Muscle of arm (tissue), 12 donors: ENCODE results near the gene KCNMA1. TPM values are rescaled to one million over a fixed set of nuclear protein-coding genes. Genes with fewer than 3 reads are reported as not detected.
"Not testable (repeated sequence)": the region's sequence is repeated elsewhere in the genome, so short reads cannot be mapped to it uniquely, and the experiment has no call there.

Experiments
- DNase-seq: peaks from one replicate; pipeline ENCODE4 v3.0.0-alpha.2; 2013
- polyA plus RNA-seq, 12 donors: library from polyadenylated mRNA; unstranded; fragments of 120-200 nt; gene quantifications; one replicate each; pipeline ENCODE4 v1.2.1, GENCODE V29; 2013; ENCODE audit not compliant: insufficient read length in 12 of 12

The KCNMA1 gene
- polyA plus RNA-seq, 12 donors: 12.3 to 20.1 (median 16.4) TPM; not detected in 1

- DNase-seq: no peak
These were observed 238.4 kb downstream of the KCNMA1 start for GRCh38 chr10:77398986-77399755.

- no peak for DNase-seq
These were observed 239.1 kb downstream of the KCNMA1 start for GRCh38 chr10:77398558-77398957.

GRCh38 chr10:77397103-77397502 is 240.5 kb downstream of the KCNMA1 start:
- no peak for DNase-seq

GRCh38 chr10:77396290-77396689 is 241.3 kb downstream of the KCNMA1 start:
- DNase-seq: no peak

- DNase-seq: no peak
These were observed 243.6 kb downstream of the KCNMA1 start for GRCh38 chr10:77393821-77394501.

GRCh38 chr10:77393411-77393810 is 244.2 kb downstream of the KCNMA1 start:
- no peak for DNase-seq

- no peak for DNase-seq
These were observed 244.8 kb downstream of the KCNMA1 start for GRCh38 chr10:77392851-77393250.

GRCh38 chr10:77392236-77392721 is 245.3 kb downstream of the KCNMA1 start:
- DNase-seq: no peak

GRCh38 chr10:77391605-77392235 is 245.9 kb downstream of the KCNMA1 start:
- peak; percentile 86 for DNase-seq

- no peak for DNase-seq
These were observed 247.1 kb downstream of the KCNMA1 start for GRCh38 chr10:77390481-77390891.

- DNase-seq: no peak
These were observed 249.0 kb downstream of the KCNMA1 start for GRCh38 chr10:77388571-77389100.

GRCh38 chr10:77387701-77388100 is 249.9 kb downstream of the KCNMA1 start:
- DNase-seq: not testable (repeated sequence)

GRCh38 chr10:77387247-77387646 is 250.4 kb downstream of the KCNMA1 start:
- DNase-seq: no peak

GRCh38 chr10:77386838-77387237 is 250.8 kb downstream of the KCNMA1 start:
- DNase-seq: peak; percentile 43

GRCh38 chr10:77386365-77386764 is 251.2 kb downstream of the KCNMA1 start:
- DNase-seq: no peak

GRCh38 chr10:77385315-77385714 is 252.3 kb downstream of the KCNMA1 start:
- no peak for DNase-seq

- no peak for DNase-seq
These were observed 253.6 kb downstream of the KCNMA1 start for GRCh38 chr10:77383861-77384553.

- DNase-seq: no peak
These were observed 255.9 kb downstream of the KCNMA1 start for GRCh38 chr10:77381750-77382149.

- DNase-seq: no peak
These were observed 256.9 kb downstream of the KCNMA1 start for GRCh38 chr10:77380723-77381122.

GRCh38 chr10:77380191-77380590 is 257.4 kb downstream of the KCNMA1 start:
- no peak for DNase-seq
